HCT116 (cell line): Measurements from ENCODE around the gene CEP41. TPM values are rescaled to one million over a fixed set of nuclear protein-coding genes. Genes with fewer than 3 reads are reported as not detected.

Experiments
- ATAC-seq: fragments of 200-7000 bp; cut with Tn5 transposase; 2 replicates; pipeline ENCODE4 v1.9.1; 2020; ENCODE audit warnings: mild to moderate bottlenecking, moderate library complexity
- BruUV-seq: library from RNA; stranded (reverse); fragments of 400-500 nt; replicated peaks from 2 replicates; lab custom pipeline; 2021; lab: Mats Ljungman, UMichigan
- CTCF ChIA-PET: fragments of 300-600 bp; sonication (Branson Sonifier 250); formaldehyde crosslinking; loops from one replicate; lab custom pipeline; 2021; ENCODE audit warnings: antibody characterized with exemption; lab: Charles Lee
- POLR2A ChIA-PET: fragments of 300-600, 350-600 bp; sonication (Branson Sonifier 250); formaldehyde crosslinking; loops from one replicate; lab custom pipeline; 2021; ENCODE audit warnings: antibody characterized with exemption; lab: Charles Lee
- RAD21 ChIA-PET, 2 experiments: fragments of 300-600 bp; sonication (Branson Sonifier 250); formaldehyde crosslinking; loops; one replicate each; lab custom pipeline; 2023; ENCODE audit warnings: low total read pairs in 2 of 2; ENCODE audit not compliant: uncharacterized antibody in 2 of 2, unreplicated experiment in 2 of 2, low non-redundant PET in 1 of 2; lab: Charles Lee
- DNase-seq: peaks from one replicate; pipeline ENCODE4 v3.0.0-alpha.2; 2010; ENCODE audit warnings: low read depth, low spot score
- H2AFZ ChIP-seq: fragments of 200-600 bp; shearing (Covaris generic), sonication (generic); 2 replicates; pipeline ENCODE4 v1.6.1; 2017; ENCODE audit warnings: low read depth, mixed run types, mixed read lengths, antibody characterized with exemption, low read length; ENCODE audit not compliant: poor library complexity, severe bottlenecking
- H3K27ac ChIP-seq: 2 replicates; pipeline ENCODE4 v1.5.1; 2012; ENCODE audit warnings: low read depth, low read length
- H3K27me3 ChIP-seq: fragments of 200-600 bp; sonication (generic); 2 replicates; pipeline ENCODE4 v1.6.1; 2016; ENCODE audit warnings: mixed run types, low read length, mixed read lengths; ENCODE audit not compliant: insufficient read depth
- H3K36me3 ChIP-seq, 2 experiments: fragments of 200-500 bp in 1 of 2; fragments of 200-600 bp in 1 of 2; sonication (Bioruptor generic) in 1 of 2; sonication (generic) in 1 of 2; 2 replicates each; pipeline versions ENCODE4 v1.5.1 to v1.6.1; 2014 to 2016; ENCODE audit warnings: low read length in 2 of 2, inconsistent platforms in 1 of 2, mixed read lengths in 1 of 2, mixed run types in 1 of 2; ENCODE audit not compliant: insufficient read depth in 2 of 2, control insufficient read depth in 1 of 2
- H3K4me1 ChIP-seq, 2 experiments: fragments of 200-600 bp in 1 of 2; sonication (generic) in 1 of 2; 2 replicates each; pipeline versions ENCODE4 v1.5.1 to v1.6.1; 2012 to 2017; ENCODE audit warnings: low read length in 2 of 2, inconsistent platforms in 1 of 2, mild to moderate bottlenecking in 1 of 2, mixed read lengths in 1 of 2, mixed run types in 1 of 2, moderate library complexity in 1 of 2; ENCODE audit not compliant: insufficient read depth in 2 of 2, control insufficient read depth in 1 of 2
- H3K4me2 ChIP-seq: fragments of 200-600 bp; sonication (generic); 2 replicates; pipeline ENCODE4 v1.6.1; 2017; ENCODE audit warnings: mixed run types, low read length, mixed read lengths
- H3K4me3 ChIP-seq, 2 experiments: fragments of 200-600 bp in 1 of 2; sonication (generic) in 1 of 2; replicated peaks in 1 of 2; 2 replicates each; pipeline ENCODE4 v1.5.1; 2011 to 2016; ENCODE audit warnings: low read length in 2 of 2, control low read depth in 1 of 2, low read depth in 1 of 2, mild to moderate bottlenecking in 1 of 2, mixed read lengths in 1 of 2, mixed run types in 1 of 2
- H3K79me2 ChIP-seq: fragments of 200-600 bp; sonication (generic); 2 replicates; pipeline ENCODE4 v1.6.1; 2017; ENCODE audit warnings: mild to moderate bottlenecking, mixed run types, low read length, moderate library complexity, mixed read lengths; ENCODE audit not compliant: insufficient read depth
- H3K9ac ChIP-seq: fragments of 200-600 bp; sonication (generic); 2 replicates; pipeline ENCODE4 v1.6.1; 2016; ENCODE audit warnings: low read length, mixed read lengths
- H3K9me2 ChIP-seq: fragments of 200-600 bp; sonication (generic), shearing (Covaris generic); 2 replicates; pipeline ENCODE4 v1.6.1; 2017; ENCODE audit warnings: mixed run types, mild to moderate bottlenecking, moderate library complexity; ENCODE audit not compliant: insufficient read depth
- H3K9me3 ChIP-seq, 2 experiments: fragments of 200-500 bp in 1 of 2; fragments of 200-600 bp in 1 of 2; sonication (Bioruptor generic) in 1 of 2; sonication (generic) in 1 of 2; 2 replicates each; pipeline ENCODE4 v1.6.1; 2014 to 2017; ENCODE audit warnings: low read length in 2 of 2, mixed read lengths in 2 of 2, inconsistent platforms in 1 of 2, low read depth in 1 of 2, mild to moderate bottlenecking in 1 of 2, mixed run types in 1 of 2, moderate library complexity in 1 of 2; ENCODE audit not compliant: control insufficient read depth in 1 of 2, insufficient read depth in 1 of 2
- H4K20me1 ChIP-seq: fragments of 200-600 bp; sonication (generic), shearing (Covaris generic); 2 replicates; pipeline ENCODE4 v1.6.1; 2017; ENCODE audit warnings: mixed run types, mild to moderate bottlenecking, moderate library complexity; ENCODE audit not compliant: insufficient read depth
- EGR1 ChIP-seq: IDR thresholded peaks from 2 replicates; pipeline ENCODE4 v1.6.1; 2012; ENCODE audit warnings: low read depth
- EZH2 ChIP-seq: fragments of 200-600 bp; sonication (generic); IDR thresholded peaks from 2 replicates; pipeline ENCODE4 v1.6.1; 2017; ENCODE audit warnings: antibody characterized with exemption, mixed run types
- EZH2phosphoT487 ChIP-seq: fragments of 200-600 bp; IDR thresholded peaks from 2 replicates; pipeline ENCODE4 v1.6.1; 2018; ENCODE audit warnings: antibody characterized with exemption, borderline replicate concordance
- FOSL1 ChIP-seq: IDR thresholded peaks from 2 replicates; pipeline ENCODE4 v1.6.1; 2012; ENCODE audit warnings: low read depth
- JUND ChIP-seq: IDR thresholded peaks from 2 replicates; pipeline ENCODE4 v1.6.1; 2012
- POLR2A ChIP-seq: IDR thresholded peaks from 2 replicates; pipeline ENCODE4 v1.7.0; 2011; ENCODE audit warnings: borderline replicate concordance; ENCODE audit not compliant: insufficient read depth, insufficient read length; ENCODE audit errors: extremely low read depth
- RAD21 ChIP-seq: IDR thresholded peaks from 2 replicates; pipeline ENCODE4 v1.6.1; 2012; ENCODE audit warnings: low read depth, mild to moderate bottlenecking
- SP1 ChIP-seq: IDR thresholded peaks from 2 replicates; pipeline ENCODE4 v1.6.1; 2012; ENCODE audit warnings: low read depth
- SRF ChIP-seq: IDR thresholded peaks from 2 replicates; pipeline ENCODE4 v1.6.1; 2012; ENCODE audit warnings: low read depth
- TCF7L2 ChIP-seq: IDR thresholded peaks from 2 replicates; pipeline ENCODE4 v1.7.0; 2011; ENCODE audit warnings: borderline replicate concordance, inconsistent platforms; ENCODE audit not compliant: insufficient read depth, insufficient read length; ENCODE audit errors: extremely low read depth
- ZFX ChIP-seq: fragments of 450-650 bp; IDR thresholded peaks from 2 replicates; pipeline ENCODE4 v1.6.1; 2017
- ZNF274 ChIP-seq: fragments of 200-500 bp; sonication (Bioruptor generic); IDR thresholded peaks from 2 replicates; pipeline ENCODE4 v1.6.1; 2014; ENCODE audit warnings: mild to moderate bottlenecking, low read depth, low read length, inconsistent platforms
- intact Hi-C: fragments of 100-400 bp; cut with micrococcal nuclease; formaldehyde crosslinking; loops from 2 replicates; pipeline ENCODE4 v1.10.0; 2022
- total RNA-seq: library from RNA; stranded (reverse); gene quantifications from one replicate; pipeline ENCODE4 v1.2.1, GENCODE V29; 2021; ENCODE audit not compliant: unreplicated experiment
- TF ChIP-seq, protein P1 (sequence below): IDR thresholded peaks from 2 replicates; pipeline ENCODE4 v1.6.1; 2012; ENCODE audit warnings: low read depth
- TF ChIP-seq, protein P2 (sequence below): IDR thresholded peaks from 2 replicates; pipeline ENCODE4 v1.6.1; 2011; ENCODE audit warnings: mild to moderate bottlenecking, low read length, moderate library complexity; ENCODE audit not compliant: insufficient replicate concordance; ENCODE audit errors: extremely low read depth

The CEP41 gene
- total RNA-seq, 1 experiment from 2014 or later: 13.6 TPM

DNA sequence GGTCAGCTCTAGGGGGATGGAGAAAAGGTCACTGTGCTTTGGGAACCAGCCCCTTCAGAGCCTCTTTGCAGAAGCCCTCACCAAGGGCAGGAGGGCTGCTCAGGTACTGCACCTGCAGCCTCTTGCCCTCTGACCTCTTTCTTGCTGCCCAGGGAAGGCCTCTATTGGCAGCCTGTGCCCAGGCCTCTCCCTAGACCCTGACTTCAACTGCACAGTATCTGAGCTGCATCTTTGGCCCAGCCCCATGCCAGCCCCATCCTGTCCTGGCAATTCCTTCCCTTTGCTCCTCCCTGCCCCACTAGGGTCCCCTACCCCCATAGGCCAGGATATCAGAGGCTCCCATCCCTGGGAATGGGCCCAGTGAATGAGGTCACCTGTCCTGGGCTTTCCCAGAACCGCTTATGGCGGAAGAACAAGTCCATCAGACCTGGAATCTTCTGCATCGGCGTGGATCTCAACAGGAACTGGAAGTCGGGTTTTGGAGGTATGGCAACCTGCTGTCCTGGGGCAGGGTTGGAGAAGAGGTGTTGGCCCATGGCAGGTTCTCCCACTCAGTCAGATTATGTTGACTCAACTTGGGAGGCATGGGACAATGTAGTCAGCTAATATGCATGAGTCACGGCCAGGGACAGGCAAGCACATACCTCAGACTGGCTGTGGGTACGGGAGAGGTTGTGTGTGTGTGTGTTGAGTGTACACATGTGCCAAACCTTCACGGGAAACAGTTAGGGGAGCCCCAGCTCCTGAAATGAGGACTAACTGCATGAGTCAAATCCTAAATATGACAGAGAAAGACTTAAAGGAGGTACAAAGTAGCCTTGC, 77.6 kb downstream of the CEP41 start (continued):
- TF ChIP-seq, protein P1, sequence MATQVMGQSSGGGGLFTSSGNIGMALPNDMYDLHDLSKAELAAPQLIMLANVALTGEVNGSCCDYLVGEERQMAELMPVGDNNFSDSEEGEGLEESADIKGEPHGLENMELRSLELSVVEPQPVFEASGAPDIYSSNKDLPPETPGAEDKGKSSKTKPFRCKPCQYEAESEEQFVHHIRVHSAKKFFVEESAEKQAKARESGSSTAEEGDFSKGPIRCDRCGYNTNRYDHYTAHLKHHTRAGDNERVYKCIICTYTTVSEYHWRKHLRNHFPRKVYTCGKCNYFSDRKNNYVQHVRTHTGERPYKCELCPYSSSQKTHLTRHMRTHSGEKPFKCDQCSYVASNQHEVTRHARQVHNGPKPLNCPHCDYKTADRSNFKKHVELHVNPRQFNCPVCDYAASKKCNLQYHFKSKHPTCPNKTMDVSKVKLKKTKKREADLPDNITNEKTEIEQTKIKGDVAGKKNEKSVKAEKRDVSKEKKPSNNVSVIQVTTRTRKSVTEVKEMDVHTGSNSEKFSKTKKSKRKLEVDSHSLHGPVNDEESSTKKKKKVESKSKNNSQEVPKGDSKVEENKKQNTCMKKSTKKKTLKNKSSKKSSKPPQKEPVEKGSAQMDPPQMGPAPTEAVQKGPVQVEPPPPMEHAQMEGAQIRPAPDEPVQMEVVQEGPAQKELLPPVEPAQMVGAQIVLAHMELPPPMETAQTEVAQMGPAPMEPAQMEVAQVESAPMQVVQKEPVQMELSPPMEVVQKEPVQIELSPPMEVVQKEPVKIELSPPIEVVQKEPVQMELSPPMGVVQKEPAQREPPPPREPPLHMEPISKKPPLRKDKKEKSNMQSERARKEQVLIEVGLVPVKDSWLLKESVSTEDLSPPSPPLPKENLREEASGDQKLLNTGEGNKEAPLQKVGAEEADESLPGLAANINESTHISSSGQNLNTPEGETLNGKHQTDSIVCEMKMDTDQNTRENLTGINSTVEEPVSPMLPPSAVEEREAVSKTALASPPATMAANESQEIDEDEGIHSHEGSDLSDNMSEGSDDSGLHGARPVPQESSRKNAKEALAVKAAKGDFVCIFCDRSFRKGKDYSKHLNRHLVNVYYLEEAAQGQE: no peak
- TF ChIP-seq ZFX: no peak
- no peak for TF ChIP-seq ZNF274
- TF ChIP-seq FOSL1: peak; percentile 99

DNA sequence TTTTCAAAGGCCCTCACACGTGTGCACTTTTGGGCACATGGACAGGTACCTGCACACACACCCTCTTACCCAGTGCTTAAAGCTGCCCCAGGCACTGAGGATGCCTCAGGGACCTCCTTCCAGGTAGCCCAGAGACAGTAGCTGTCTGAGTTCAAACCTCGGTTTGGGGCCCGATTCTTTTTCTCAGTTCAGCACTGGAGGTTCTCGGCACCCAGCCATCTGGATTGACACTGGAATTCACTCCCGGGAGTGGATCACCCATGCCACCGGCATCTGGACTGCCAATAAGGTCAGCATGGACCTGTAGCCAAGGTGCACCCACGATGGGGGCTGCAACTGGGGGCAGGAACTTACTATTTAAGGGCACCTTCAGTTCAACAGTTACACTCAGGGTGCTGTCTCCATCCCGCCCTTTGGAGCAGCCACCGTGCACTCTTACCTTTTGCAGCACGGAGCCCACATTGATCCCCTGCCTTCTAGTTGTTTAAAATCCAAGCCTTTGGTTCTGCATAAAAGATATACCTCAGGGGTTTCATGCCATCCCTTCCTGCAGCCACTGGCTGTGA, 78.5 kb downstream of the CEP41 start:
- H3K27ac ChIP-seq: no peak overlapping the region
- no peak for ATAC-seq
- no peak overlapping the region for H3K4me3 ChIP-seq
- RAD21 ChIA-PET: no interaction called here
- intact Hi-C loops: no loop called here
- CTCF ChIA-PET: no interaction called here
- no peaks in the 10 kb centered on the region for H3K9me2 ChIP-seq
- no peaks in the 10 kb centered on the region for H3K27me3 ChIP-seq
- POLR2A ChIA-PET: no interaction called here
- H3K36me3 ChIP-seq: no peaks in the 10 kb centered on the region
- no peaks in the 10 kb centered on the region for H3K79me2 ChIP-seq
- peaks cover 0 to 21% of the 10 kb centered on the region in 2 experiments; a peak in 1 of 4 replicates for H3K9me3 ChIP-seq
- H2AFZ ChIP-seq: no peak overlapping the region
- H3K9ac ChIP-seq: no peak overlapping the region
- DNase-seq: no peak
- BruUV-seq: no TSS peak
- H3K4me1 ChIP-seq: peaks cover 31 to 54% of the 10 kb centered on the region in 2 experiments
- H3K4me2 ChIP-seq: no peak overlapping the region
- no peaks in the 10 kb centered on the region for H4K20me1 ChIP-seq
- no peak for TF ChIP-seq JUND
- TF ChIP-seq EGR1: no peak
- TF ChIP-seq TCF7L2: no peak
- TF ChIP-seq EZH2: no peak
- TF ChIP-seq, protein P1: no peak
- no peak for TF ChIP-seq RAD21
- TF ChIP-seq, protein P2, sequence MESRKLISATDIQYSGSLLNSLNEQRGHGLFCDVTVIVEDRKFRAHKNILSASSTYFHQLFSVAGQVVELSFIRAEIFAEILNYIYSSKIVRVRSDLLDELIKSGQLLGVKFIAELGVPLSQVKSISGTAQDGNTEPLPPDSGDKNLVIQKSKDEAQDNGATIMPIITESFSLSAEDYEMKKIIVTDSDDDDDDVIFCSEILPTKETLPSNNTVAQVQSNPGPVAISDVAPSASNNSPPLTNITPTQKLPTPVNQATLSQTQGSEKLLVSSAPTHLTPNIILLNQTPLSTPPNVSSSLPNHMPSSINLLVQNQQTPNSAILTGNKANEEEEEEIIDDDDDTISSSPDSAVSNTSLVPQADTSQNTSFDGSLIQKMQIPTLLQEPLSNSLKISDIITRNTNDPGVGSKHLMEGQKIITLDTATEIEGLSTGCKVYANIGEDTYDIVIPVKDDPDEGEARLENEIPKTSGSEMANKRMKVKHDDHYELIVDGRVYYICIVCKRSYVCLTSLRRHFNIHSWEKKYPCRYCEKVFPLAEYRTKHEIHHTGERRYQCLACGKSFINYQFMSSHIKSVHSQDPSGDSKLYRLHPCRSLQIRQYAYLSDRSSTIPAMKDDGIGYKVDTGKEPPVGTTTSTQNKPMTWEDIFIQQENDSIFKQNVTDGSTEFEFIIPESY: no peak
- no peak for TF ChIP-seq SRF
- TF ChIP-seq ZFX: no peak
- no peak for TF ChIP-seq EZH2phosphoT487
- no peak for TF ChIP-seq POLR2A
- TF ChIP-seq SP1: no peak
